ENCODE measurements around the gene FAM43A.

DNA sequence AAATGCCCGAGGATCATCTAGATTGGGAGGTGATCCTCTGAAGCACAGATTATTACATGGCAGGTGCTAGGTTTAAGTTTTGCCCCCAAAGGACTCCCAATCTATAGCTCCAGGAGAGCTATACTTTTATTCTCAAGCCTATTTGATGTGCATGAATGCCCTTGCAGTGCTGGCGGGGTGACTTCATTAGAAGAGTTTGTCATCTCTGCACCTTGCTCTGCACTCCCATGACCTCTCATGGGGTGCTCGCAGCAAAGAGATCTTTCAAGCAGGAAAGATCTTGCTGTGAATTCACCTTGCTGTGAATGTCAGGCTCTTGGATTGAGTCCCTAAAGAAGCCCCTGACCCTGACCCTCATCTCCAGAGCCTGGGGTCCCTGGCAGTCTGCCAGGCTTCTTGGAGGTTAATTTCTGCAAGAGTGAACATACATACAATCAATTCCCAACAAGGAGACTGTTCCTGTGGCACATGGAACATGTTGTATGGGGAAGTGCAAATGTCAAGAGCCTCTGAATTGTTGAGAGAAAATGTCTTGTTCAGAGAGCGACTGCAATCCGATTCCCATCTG, 45.9 kb downstream of the FAM43A start:
- TF ChIP-seq, protein P1, sequence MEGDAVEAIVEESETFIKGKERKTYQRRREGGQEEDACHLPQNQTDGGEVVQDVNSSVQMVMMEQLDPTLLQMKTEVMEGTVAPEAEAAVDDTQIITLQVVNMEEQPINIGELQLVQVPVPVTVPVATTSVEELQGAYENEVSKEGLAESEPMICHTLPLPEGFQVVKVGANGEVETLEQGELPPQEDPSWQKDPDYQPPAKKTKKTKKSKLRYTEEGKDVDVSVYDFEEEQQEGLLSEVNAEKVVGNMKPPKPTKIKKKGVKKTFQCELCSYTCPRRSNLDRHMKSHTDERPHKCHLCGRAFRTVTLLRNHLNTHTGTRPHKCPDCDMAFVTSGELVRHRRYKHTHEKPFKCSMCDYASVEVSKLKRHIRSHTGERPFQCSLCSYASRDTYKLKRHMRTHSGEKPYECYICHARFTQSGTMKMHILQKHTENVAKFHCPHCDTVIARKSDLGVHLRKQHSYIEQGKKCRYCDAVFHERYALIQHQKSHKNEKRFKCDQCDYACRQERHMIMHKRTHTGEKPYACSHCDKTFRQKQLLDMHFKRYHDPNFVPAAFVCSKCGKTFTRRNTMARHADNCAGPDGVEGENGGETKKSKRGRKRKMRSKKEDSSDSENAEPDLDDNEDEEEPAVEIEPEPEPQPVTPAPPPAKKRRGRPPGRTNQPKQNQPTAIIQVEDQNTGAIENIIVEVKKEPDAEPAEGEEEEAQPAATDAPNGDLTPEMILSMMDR (IDR thresholded peaks at IDR 0.05; ENCODE audit: low read depth, low read length, poor library complexity, severe bottlenecking) = no peak
- no peak for TF ChIP-seq EZH2phosphoT487 (IDR thresholded peaks at IDR 0.05; ENCODE audit: borderline replicate concordance, low read length)
